Embryonic facial prominence (tissue), 1 donor: Measurements from ENCODE around the gene APOBEC3H.

Source experiments
- DNase-seq: peaks from one replicate; pipeline ENCODE4 v3.0.0-alpha.2; 2016; ENCODE audit errors: extremely low spot score

The APOBEC3H gene

GRCh38 chr22:39081016-39081415 lies 16.0 kb upstream of the APOBEC3H start:
- no peak for DNase-seq

GRCh38 chr22:39081598-39081997 lies 15.4 kb upstream of the APOBEC3H start:
- no peak for DNase-seq

GRCh38 chr22:39083212-39084165 lies 13.6 kb upstream of the APOBEC3H start:
- DNase-seq: no peak

- DNase-seq: no peak
These were observed 12.4 kb upstream of the APOBEC3H start for GRCh38 chr22:39084666-39085065.

- DNase-seq: no peak
These were observed 9.9 kb upstream of the APOBEC3H start for GRCh38 chr22:39087098-39087497.

GRCh38 chr22:39087881-39088684 lies 9.0 kb upstream of the APOBEC3H start:
- DNase-seq: no peak

GRCh38 chr22:39088685-39089032 lies 8.4 kb upstream of the APOBEC3H start:
- no peak for DNase-seq

GRCh38 chr22:39089928-39090327 lies 7.1 kb upstream of the APOBEC3H start:
- no peak for DNase-seq

GRCh38 chr22:39090426-39091064 lies 6.5 kb upstream of the APOBEC3H start:
- DNase-seq: no peak

- no peak for DNase-seq
These were observed 5.6 kb upstream of the APOBEC3H start for GRCh38 chr22:39091126-39092081.

GRCh38 chr22:39092111-39092862 lies 4.8 kb upstream of the APOBEC3H start:
- no peak for DNase-seq

GRCh38 chr22:39094717-39095389 lies 2.2 kb upstream of the APOBEC3H start:
- DNase-seq: no peak

- DNase-seq: no peak
These were observed 1.1 kb upstream of the APOBEC3H start for GRCh38 chr22:39095971-39096370.

GRCh38 chr22:39098026-39098425 lies 982 bp downstream of the APOBEC3H start:
- DNase-seq: no peak

- no peak for DNase-seq
These were observed 1.5 kb downstream of the APOBEC3H start for GRCh38 chr22:39098576-39098975.

GRCh38 chr22:39101226-39101625 lies 4.2 kb downstream of the APOBEC3H start:
- DNase-seq: no peak

GRCh38 chr22:39103431-39103830 lies 6.4 kb downstream of the APOBEC3H start:
- DNase-seq: no peak

GRCh38 chr22:39106326-39106725 lies 9.3 kb downstream of the APOBEC3H start:
- DNase-seq: no peak

- DNase-seq: no peak
These were observed 11.4 kb downstream of the APOBEC3H start for GRCh38 chr22:39108487-39108886.

- DNase-seq: no peak
These were observed 12.3 kb downstream of the APOBEC3H start for GRCh38 chr22:39109361-39109760.
